GM18505 (cell line): ENCODE results near the gene KIAA1614.

Experiments used
- ATAC-seq: cut with Tn5 transposase; IDR thresholded peaks from one replicate; pipeline ENCODE4 v1.9.1; 2021; ENCODE audit not compliant: unreplicated experiment
- POLR2A ChIP-seq: IDR thresholded peaks from 4 replicates; pipeline ENCODE4 v1.6.1; 2011; ENCODE audit warnings: borderline replicate concordance; ENCODE audit not compliant: insufficient read depth, insufficient read length; ENCODE audit errors: extremely low read depth

KIAA1614 gene

GRCh38 chr1:180934563-180934962 lies 21.9 kb downstream of the KIAA1614 start:
- TF ChIP-seq POLR2A: no peak
- no peak for ATAC-seq

GRCh38 chr1:180935326-180936109 lies 22.8 kb downstream of the KIAA1614 start:
- TF ChIP-seq POLR2A: no peak
- ATAC-seq: peak; percentile 45

GRCh38 chr1:180936110-180937011 lies 23.7 kb downstream of the KIAA1614 start:
- no peak for ATAC-seq
- no peak for TF ChIP-seq POLR2A

GRCh38 chr1:180937012-180937372 lies 24.3 kb downstream of the KIAA1614 start:
- ATAC-seq: no peak
- no peak for TF ChIP-seq POLR2A

GRCh38 chr1:180937624-180938225 lies 25.0 kb downstream of the KIAA1614 start:
- no peak for TF ChIP-seq POLR2A
- no peak for ATAC-seq

- no peak for TF ChIP-seq POLR2A
- ATAC-seq: no peak
Observed at GRCh38 chr1:180939073-180939710, 26.5 kb downstream of the KIAA1614 start.

GRCh38 chr1:180939711-180940103 lies 27.0 kb downstream of the KIAA1614 start:
- no peak for TF ChIP-seq POLR2A
- ATAC-seq: no peak

- ATAC-seq: no peak
- TF ChIP-seq POLR2A: no peak
Observed at GRCh38 chr1:180940445-180940844, 27.7 kb downstream of the KIAA1614 start.

GRCh38 chr1:180941518-180942275 lies 29.0 kb downstream of the KIAA1614 start:
- ATAC-seq: no peak
- no peak for TF ChIP-seq POLR2A

- ATAC-seq: no peak
- TF ChIP-seq POLR2A: no peak
Observed at GRCh38 chr1:180945151-180945550, 32.5 kb downstream of the KIAA1614 start.

GRCh38 chr1:180945551-180945950 lies 32.9 kb downstream of the KIAA1614 start:
- no peak for TF ChIP-seq POLR2A
- ATAC-seq: no peak

- no peak for TF ChIP-seq POLR2A
- no peak for ATAC-seq
Observed at GRCh38 chr1:180946056-180946455, 33.4 kb downstream of the KIAA1614 start.

GRCh38 chr1:180946541-180947498 lies 34.1 kb downstream of the KIAA1614 start:
- no peak for TF ChIP-seq POLR2A
- no peak for ATAC-seq
